ENCODE measurements around the gene NR3C1. TPM values are rescaled to one million over a fixed set of nuclear protein-coding genes. Genes with fewer than 3 reads are reported as not detected.

Gene NR3C1
- total RNA-seq, 2 donors from 2014 or later: 30.3 to 38.9 TPM

GRCh38 chr5:143237664-143238063 lies 165.8 kb downstream of the NR3C1 start:
- H3K4me1 ChIP-seq: peaks cover 0 to 3% of the 10 kb centered on the region in 2 donors
- no peak for DNase-seq (ENCODE audit: low spot score)
- H3K27ac ChIP-seq: no peak overlapping the region
- H3K36me3 ChIP-seq: no peaks in the 10 kb centered on the region
- H3K27me3 ChIP-seq: no peaks in the 10 kb centered on the region
- H3K4me3 ChIP-seq: no peak overlapping the region
- TF ChIP-seq CTCF (IDR thresholded peaks at IDR 0.05): no peak
- H3K9me3 ChIP-seq: no peaks in the 10 kb centered on the region

DNA sequence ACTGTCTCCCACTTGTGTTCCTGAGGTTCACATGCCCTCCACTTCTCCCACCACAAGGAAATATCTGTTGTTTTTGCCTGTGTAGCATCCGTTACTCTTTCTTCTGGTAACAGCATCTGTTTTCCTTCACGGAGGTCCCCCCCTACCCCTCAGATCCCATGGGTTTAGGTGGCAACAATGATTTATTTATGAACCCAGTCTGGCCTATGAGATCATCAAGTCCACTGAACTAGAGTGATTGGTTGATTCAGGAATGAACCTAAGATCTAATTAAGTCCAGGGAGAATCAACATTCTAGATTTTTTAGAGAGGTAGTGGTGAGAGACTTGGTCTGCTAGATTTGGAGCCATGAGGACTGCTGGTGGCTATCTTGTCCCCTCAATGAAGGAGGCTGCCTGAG lies 166.8 kb downstream of the NR3C1 start:
- DNase-seq (ENCODE audit: low spot score): no peak
- Histone ChIP-seq H3K27ac (no peak overlapping the region), H3K27me3 (no peaks in the 10 kb centered on the region), H3K4me3 (no peak overlapping the region), H3K9me3 (no peaks in the 10 kb centered on the region), H3K36me3 (no peaks in the 10 kb centered on the region), H3K4me1 (peaks cover 0 to 3% of the 10 kb centered on the region in 2 donors)
- no peak for TF ChIP-seq CTCF (IDR thresholded peaks at IDR 0.05)

DNA sequence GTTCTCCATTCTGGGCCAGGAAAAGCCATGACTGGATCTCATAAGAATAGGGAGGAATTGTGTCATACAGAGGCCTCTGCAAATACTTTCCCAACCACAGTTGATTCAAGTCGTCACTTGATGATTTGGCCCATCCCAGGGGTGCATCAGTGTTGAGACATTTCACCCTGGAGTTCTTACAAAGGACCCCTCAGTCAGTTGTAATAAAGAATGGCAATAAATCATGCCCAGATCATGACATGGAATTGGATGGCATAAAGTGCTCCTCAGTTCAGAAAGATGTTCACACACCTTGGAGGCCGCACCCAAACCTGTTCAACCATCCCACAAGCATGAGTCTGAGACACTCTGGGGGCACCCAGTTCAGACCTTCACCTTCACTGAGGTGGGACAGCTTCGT lies 168.1 kb downstream of the NR3C1 start:
- Histone ChIP-seq H3K9me3 (no peaks in the 10 kb centered on the region), H3K4me3 (no peak overlapping the region), H3K4me1 (peaks cover 0 to 7% of the 10 kb centered on the region in 2 donors), H3K27me3 (no peaks in the 10 kb centered on the region), H3K36me3 (no peaks in the 10 kb centered on the region), H3K27ac (no peak overlapping the region)
- no peak for TF ChIP-seq CTCF (IDR thresholded peaks at IDR 0.05)
- DNase-seq (ENCODE audit: low spot score): no peak

GRCh38 chr5:143234162-143234842 lies 169.2 kb downstream of the NR3C1 start:
- Histone ChIP-seq H3K27me3 (no peaks in the 10 kb centered on the region), H3K4me1 (peaks cover 0 to 15% of the 10 kb centered on the region in 2 donors), H3K27ac (no peak overlapping the region), H3K36me3 (no peaks in the 10 kb centered on the region), H3K9me3 (no peaks in the 10 kb centered on the region), H3K4me3 (no peak overlapping the region)
- no peak for TF ChIP-seq CTCF (IDR thresholded peaks at IDR 0.05)
- no peak for DNase-seq (ENCODE audit: low spot score)

DNA sequence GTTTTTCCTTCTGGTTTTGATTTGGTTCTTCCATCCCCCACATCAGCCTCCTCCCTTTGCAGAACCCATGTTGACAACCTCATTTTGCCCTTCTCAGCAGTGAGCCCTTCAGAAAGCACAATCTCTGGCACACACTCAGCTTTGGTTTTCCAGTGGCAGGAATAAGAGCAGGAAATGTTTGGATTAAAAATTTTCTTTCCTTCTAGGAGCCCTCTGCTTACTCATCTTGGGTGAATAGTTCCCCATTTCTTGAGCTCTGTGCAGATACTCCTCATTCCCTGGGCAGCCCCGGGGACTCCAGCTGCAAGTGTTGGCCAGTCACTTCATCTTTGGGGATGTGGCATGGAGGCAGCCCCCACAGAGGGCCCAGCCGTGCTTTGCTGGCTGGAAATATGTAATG lies 170.5 kb downstream of the NR3C1 start:
- H3K4me3 ChIP-seq: no peak overlapping the region
- TF ChIP-seq CTCF (IDR thresholded peaks at IDR 0.05): no peak
- H3K4me1 ChIP-seq: peaks cover 0 to 16% of the 10 kb centered on the region in 2 donors
- DNase-seq (ENCODE audit: low spot score): no peak
- no peak overlapping the region for H3K27ac ChIP-seq
- H3K9me3 ChIP-seq: no peaks in the 10 kb centered on the region
- no peaks in the 10 kb centered on the region for H3K36me3 ChIP-seq
- H3K27me3 ChIP-seq: no peaks in the 10 kb centered on the region
